Central memory CD4-positive, alpha-beta T cell (primary cell): Measurements from ENCODE around the gene ZIC2.
"Not testable (repeated sequence)": the region's sequence is repeated elsewhere in the genome, so short reads cannot be mapped to it uniquely, and the experiment has no call there.

Experiments used
- DNase-seq: peaks from one replicate; pipeline ENCODE4 v3.0.0; 2022

The ZIC2 gene

GRCh38 chr13:100022798-100023197 lies 41.2 kb downstream of the ZIC2 start:
- no peak for DNase-seq

DNA sequence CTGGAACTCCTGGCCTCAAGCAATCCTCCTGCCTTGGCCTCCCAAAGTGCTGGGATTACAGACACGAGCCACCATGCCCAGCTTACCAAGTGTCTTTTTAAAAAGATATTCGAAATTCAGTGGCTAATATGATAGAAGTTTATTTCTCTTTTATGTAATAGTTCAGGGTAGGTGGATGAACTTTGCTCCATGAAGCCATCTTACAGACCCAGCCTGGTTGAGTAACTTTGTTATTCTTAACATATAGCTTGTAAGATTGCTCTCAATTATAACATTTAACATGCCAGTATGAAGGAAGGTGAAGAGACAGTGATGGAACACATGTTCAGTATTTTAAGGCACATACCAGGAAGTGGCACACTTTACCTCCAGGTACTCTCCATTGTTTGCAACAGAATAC lies 42.4 kb downstream of the ZIC2 start:
- no peak for DNase-seq

DNA sequence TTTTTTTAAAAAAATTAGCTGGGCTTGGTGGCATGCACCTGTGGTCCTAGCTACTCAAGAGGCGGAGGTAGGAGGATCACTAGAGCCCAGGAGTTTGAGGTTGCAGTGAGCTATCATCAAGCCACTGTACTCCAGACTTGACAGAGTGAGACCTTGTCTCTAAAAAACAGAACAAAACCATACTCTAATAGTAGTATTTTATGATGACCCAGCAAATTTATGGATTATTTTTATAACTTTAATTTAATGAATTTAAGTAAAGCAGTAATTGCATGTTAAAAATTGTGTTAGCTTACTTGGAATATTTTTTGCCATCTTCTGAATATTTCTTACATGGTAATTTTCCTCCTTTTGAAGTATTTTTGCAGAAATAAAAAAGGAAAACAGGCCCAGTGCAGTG lies 48.3 kb downstream of the ZIC2 start:
- no peak for DNase-seq

- DNase-seq, result not testable (repeated sequence)
Observed at GRCh38 chr13:100032642-100033041, 51.1 kb downstream of the ZIC2 start.

DNA sequence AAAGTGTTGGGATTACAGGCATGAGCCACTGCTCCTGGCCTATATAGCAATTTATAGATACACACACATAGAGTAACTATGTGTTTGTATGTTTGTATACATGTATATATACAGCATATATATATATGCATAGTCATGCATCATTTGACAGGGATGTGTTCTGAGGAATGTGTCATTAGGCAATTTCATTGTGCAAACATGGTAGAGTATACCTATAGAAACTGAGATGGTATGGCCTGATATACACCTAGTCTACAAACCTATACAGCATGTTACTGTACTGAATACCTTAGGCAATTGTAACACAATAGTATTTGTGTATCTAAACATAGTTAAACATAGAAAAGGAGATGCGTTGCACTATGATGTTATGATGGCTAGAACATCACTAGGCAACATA lies 54.4 kb downstream of the ZIC2 start:
- DNase-seq, result no peak
